Stimulated activated CD4-positive, alpha-beta T cell treated with anti-CD3 and anti-CD28 coated beads, Interleukin-15, amount 100 ng/mL, for 24 hours (primary cell): ENCODE measurements around the gene RASA3.
"Not testable (repeated sequence)": the region's sequence is repeated elsewhere in the genome, so short reads cannot be mapped to it uniquely, and the experiment has no call there.

Source experiments
- DNase-seq: peaks from one replicate; pipeline ENCODE4 v3.0.0-alpha.2; 2020

The RASA3 gene

GRCh38 chr13:114155320-114155719 lies 22.9 kb upstream of the RASA3 start:
- no peak for DNase-seq

GRCh38 chr13:114154476-114154875 lies 22.1 kb upstream of the RASA3 start:
- no peak for DNase-seq

- no peak for DNase-seq
These were observed 21.2 kb upstream of the RASA3 start for GRCh38 chr13:114153485-114154080.

- DNase-seq: no peak
These were observed 20.5 kb upstream of the RASA3 start for GRCh38 chr13:114152831-114153371.

- DNase-seq: no peak
These were observed 19.8 kb upstream of the RASA3 start for GRCh38 chr13:114152285-114152645.

- peak; percentile 67 for DNase-seq
These were observed 19.3 kb upstream of the RASA3 start for GRCh38 chr13:114151565-114152284.

- DNase-seq: no peak
These were observed 18.6 kb upstream of the RASA3 start for GRCh38 chr13:114151031-114151430.

- no peak for DNase-seq
These were observed 17.6 kb upstream of the RASA3 start for GRCh38 chr13:114149774-114150740.

GRCh38 chr13:114148886-114149285 lies 16.5 kb upstream of the RASA3 start:
- not testable (repeated sequence) for DNase-seq

- DNase-seq: peak; percentile 85
These were observed 16.1 kb upstream of the RASA3 start for GRCh38 chr13:114148521-114148855.

GRCh38 chr13:114147803-114148520 lies 15.5 kb upstream of the RASA3 start:
- DNase-seq: no peak

- DNase-seq: no peak
These were observed 14.2 kb upstream of the RASA3 start for GRCh38 chr13:114146629-114147028.

- DNase-seq: no peak
These were observed 13.8 kb upstream of the RASA3 start for GRCh38 chr13:114146173-114146572.

- no peak for DNase-seq
These were observed 13.3 kb upstream of the RASA3 start for GRCh38 chr13:114145722-114146121.

- no peak for DNase-seq
These were observed 12.8 kb upstream of the RASA3 start for GRCh38 chr13:114145256-114145655.

- DNase-seq: no peak
These were observed 12.3 kb upstream of the RASA3 start for GRCh38 chr13:114144606-114145244.

GRCh38 chr13:114143806-114144605 lies 11.6 kb upstream of the RASA3 start:
- peak; percentile 59 for DNase-seq

- peak; percentile 61 for DNase-seq
These were observed 10.4 kb upstream of the RASA3 start for GRCh38 chr13:114142640-114143490.

GRCh38 chr13:114142137-114142550 lies 9.7 kb upstream of the RASA3 start:
- no peak for DNase-seq

- no peak for DNase-seq
These were observed 9.0 kb upstream of the RASA3 start for GRCh38 chr13:114141261-114141996.
